Endodermal cell (in vitro differentiated cells): Measurements from ENCODE around the gene ENPP6. TPM values are rescaled to one million over a fixed set of nuclear protein-coding genes. Genes with fewer than 3 reads are reported as not detected.

Source experiments
- DNase-seq: peaks from one replicate; pipeline ENCODE4 v3.0.0-alpha.2; 2017
- H3K27ac ChIP-seq: 2 replicates; pipeline ENCODE4 v1.5.1; 2013; ENCODE audit warnings: mild to moderate bottlenecking, low read depth, low read length, moderate library complexity
- H3K27me3 ChIP-seq: 2 replicates; pipeline ENCODE4 v1.6.1; 2013; ENCODE audit warnings: mild to moderate bottlenecking, low read length, moderate library complexity; ENCODE audit not compliant: insufficient read depth, control insufficient read depth, poor library complexity, severe bottlenecking
- H3K36me3 ChIP-seq: 2 replicates; pipeline ENCODE4 v1.7.0; 2013; ENCODE audit warnings: mild to moderate bottlenecking, low read length, moderate library complexity; ENCODE audit not compliant: control insufficient read depth, insufficient read depth
- H3K4me1 ChIP-seq: one replicate; pipeline ENCODE4 v1.7.0; 2013; ENCODE audit warnings: low read length; ENCODE audit not compliant: control insufficient read depth, insufficient read depth
- H3K4me3 ChIP-seq: 2 replicates; pipeline ENCODE4 v1.5.1; 2013; ENCODE audit warnings: mild to moderate bottlenecking, low read length, moderate library complexity
- H3K9ac ChIP-seq: 2 replicates; pipeline ENCODE4 v1.6.1; 2013; ENCODE audit warnings: mild to moderate bottlenecking, low read length, moderate library complexity; ENCODE audit not compliant: poor library complexity, severe bottlenecking; ENCODE audit errors: extremely low read depth
- H3K9me3 ChIP-seq: 2 replicates; pipeline ENCODE4 v1.6.1; 2013; ENCODE audit warnings: mild to moderate bottlenecking, low read length, moderate library complexity; ENCODE audit not compliant: control insufficient read depth
- H3K27ac Mint-ChIP-seq: 2 replicates; pipeline ENCODE4 v1.8.0; 2020; ENCODE audit warnings: mixed read lengths
- H3K27me3 Mint-ChIP-seq: 2 replicates; pipeline ENCODE4 v1.8.0; 2021; ENCODE audit warnings: mild to moderate bottlenecking, mixed read lengths; ENCODE audit not compliant: insufficient read depth
- H3K36me3 Mint-ChIP-seq: 2 replicates; pipeline ENCODE4 v1.8.0; 2020; ENCODE audit warnings: low read depth, mixed read lengths
- H3K4me1 Mint-ChIP-seq: 2 replicates; pipeline ENCODE4 v1.8.0; 2020; ENCODE audit warnings: mixed read lengths
- H3K4me3 Mint-ChIP-seq: 2 replicates; pipeline ENCODE4 v1.8.0; 2020; ENCODE audit warnings: mild to moderate bottlenecking, moderate library complexity, mixed read lengths
- H3K9me3 Mint-ChIP-seq: 2 replicates; pipeline ENCODE4 v1.8.0; 2020; ENCODE audit warnings: mild to moderate bottlenecking, mixed read lengths
- CTCF ChIP-seq: fragments of 200-600 bp; sonication (generic); conservative IDR thresholded peaks from 2 replicates; pipeline ENCODE4 v1.5.0; 2021; ENCODE audit warnings: antibody characterized with exemption, mild to moderate bottlenecking
- WGBS, 2 experiments: methylation state at CpG; one replicate each; pipeline versions ENCODE4 v1.1.5 to v1.1.7; 2013; ENCODE audit warnings: missing lambda C conversion rate in 2 of 2, mixed read lengths in 1 of 2; ENCODE audit not compliant: insufficient coverage in 1 of 2, insufficient read length in 1 of 2; 5-methylcytosine and 5-hydroxymethylcytosine counted together
- total RNA-seq, 2 donors: library from RNA; stranded (reverse); fragmentation: NEBNext Ultra II Directional in 1 of 2; extraction: Animal tissue kit (Norgen Biotek cat#: 25700) in 1 of 2; gene quantifications; 2 replicates in 1 of 2; 3 replicates in 1 of 2; pipeline ENCODE4 v1.2.1, GENCODE V29; 2021

The ENPP6 gene
- total RNA-seq, 2 donors from 2014 or later = 0.07 TPM; not detected in 1

GRCh38 chr4:184110452-184111224 lies 107.0 kb downstream of the ENPP6 start:
- Mint-ChIP-seq H3K4me1 (no peaks in the 10 kb centered on the region), H3K36me3 (no peaks in the 10 kb centered on the region), H3K9me3 (no peaks in the 10 kb centered on the region), H3K27me3 (no peaks in the 10 kb centered on the region), H3K27ac (no peak overlapping the region), H3K4me3 (no peak overlapping the region)
- no peak for TF ChIP-seq CTCF
- no peak for DNase-seq
- Histone ChIP-seq H3K36me3 (no peaks in the 10 kb centered on the region), H3K4me3 (no peak overlapping the region), H3K9me3 (no peaks in the 10 kb centered on the region), H3K27me3 (no peaks in the 10 kb centered on the region), H3K4me1 (no peaks in the 10 kb centered on the region), H3K9ac (no peak overlapping the region), H3K27ac (no peak overlapping the region)
- WGBS, 2 experiments = 90 to 95% methylated on average over 9 to 14 of the region's 14 CpGs

- H3K27me3 ChIP-seq = no peaks in the 10 kb centered on the region
- H3K4me1 ChIP-seq = no peaks in the 10 kb centered on the region
- H3K9ac ChIP-seq = no peak overlapping the region
- Mint-ChIP-seq H3K36me3 (no peaks in the 10 kb centered on the region), H3K27ac (no peak overlapping the region), H3K4me3 (no peak overlapping the region), H3K9me3 (no peaks in the 10 kb centered on the region), H3K27me3 (no peaks in the 10 kb centered on the region), H3K4me1 (peaks cover 5% of the 10 kb centered on the region)
- no peak for TF ChIP-seq CTCF
- WGBS, 2 experiments = 92 to 95% methylated on average over 7 to 10 of the region's 10 CpGs
- H3K9me3 ChIP-seq = no peaks in the 10 kb centered on the region
- H3K27ac ChIP-seq = no peak overlapping the region
- H3K36me3 ChIP-seq = no peaks in the 10 kb centered on the region
- H3K4me3 ChIP-seq = no peak overlapping the region
- DNase-seq = no peak
These were observed 109.6 kb downstream of the ENPP6 start for GRCh38 chr4:184108006-184108501.

- 91 to 92% methylated on average over 4 of the region's 5 CpGs for WGBS, 2 experiments
- Mint-ChIP-seq H3K27me3 (peaks cover 2% of the 10 kb centered on the region), H3K36me3 (no peaks in the 10 kb centered on the region), H3K9me3 (no peaks in the 10 kb centered on the region), H3K27ac (no peak overlapping the region), H3K4me3 (no peak overlapping the region), H3K4me1 (peaks cover 5% of the 10 kb centered on the region)
- no peak for TF ChIP-seq CTCF
- no peaks in the 10 kb centered on the region for H3K36me3 ChIP-seq
- no peaks in the 10 kb centered on the region for H3K4me1 ChIP-seq
- no peak overlapping the region for H3K9ac ChIP-seq
- H3K27me3 ChIP-seq = no peaks in the 10 kb centered on the region
- no peak overlapping the region for H3K27ac ChIP-seq
- no peak overlapping the region for H3K4me3 ChIP-seq
- no peaks in the 10 kb centered on the region for H3K9me3 ChIP-seq
- DNase-seq = no peak
These were observed 113.1 kb downstream of the ENPP6 start for GRCh38 chr4:184104419-184105101.
